ENCODE results near the gene FGD5. TPM values are rescaled to one million over a fixed set of nuclear protein-coding genes. Genes with fewer than 3 reads are reported as not detected.

The FGD5 gene
- total RNA-seq, 3 donors from 2014 or later: 7.3 to 28.2 (median 18.7) TPM

- DNase-seq (ENCODE audit: low spot score in 2 of 2): no peak
These were observed 41.1 kb downstream of the FGD5 start for GRCh38 chr3:14859880-14860279.

GRCh38 chr3:14861031-14861430 lies 42.3 kb downstream of the FGD5 start:
- Histone ChIP-seq H3K4me1 (no peaks in the 10 kb centered on the region), H3K36me3 (no peaks in the 10 kb centered on the region), H3K4me3 (no peak overlapping the region), H3K27me3 (no peaks in the 10 kb centered on the region), H3K9me3 (no peaks in the 10 kb centered on the region), H3K27ac (peak overlapping the region in 1 of 2 donors; percentile 52)
- DNase-seq (ENCODE audit: low spot score in 2 of 2): no peak
- TF ChIP-seq POLR2AphosphoS5 (IDR thresholded peaks at IDR 0.05) (no peak), POLR2A (IDR thresholded peaks at IDR 0.05) (no peak), CTCF (IDR thresholded peaks at IDR 0.05) (no peak)
- intact Hi-C loops (cut with DNase I; ENCODE audit: low total_unique reads): no loop called here

More at GRCh38 chr3:14859880-14860279, 41.1 kb downstream of the FGD5 start:
- TF ChIP-seq POLR2A (IDR thresholded peaks at IDR 0.05) (no peak), POLR2AphosphoS5 (IDR thresholded peaks at IDR 0.05) (no peak), CTCF (IDR thresholded peaks at IDR 0.05) (no peak)
- Histone ChIP-seq H3K4me1 (no peaks in the 10 kb centered on the region), H3K27me3 (no peaks in the 10 kb centered on the region), H3K9me3 (no peaks in the 10 kb centered on the region), H3K27ac (no peak overlapping the region), H3K36me3 (no peaks in the 10 kb centered on the region), H3K4me3 (no peak overlapping the region)
- intact Hi-C loops (cut with DNase I; ENCODE audit: low total_unique reads): no loop called here

GRCh38 chr3:14861446-14862302 lies 42.9 kb downstream of the FGD5 start:
- TF ChIP-seq POLR2AphosphoS5 (IDR thresholded peaks at IDR 0.05) (no peak), POLR2A (IDR thresholded peaks at IDR 0.05) (no peak), CTCF (IDR thresholded peaks at IDR 0.05) (no peak)
- no peak for DNase-seq (ENCODE audit: low spot score in 2 of 2)
- H3K27ac ChIP-seq: peak overlapping the region in 1 of 2 donors; percentile 52
- no peaks in the 10 kb centered on the region for H3K27me3 ChIP-seq
- intact Hi-C loops (cut with DNase I; ENCODE audit: low total_unique reads): no loop called here
- H3K4me3 ChIP-seq: no peak overlapping the region
- no peaks in the 10 kb centered on the region for H3K9me3 ChIP-seq
- no peaks in the 10 kb centered on the region for H3K36me3 ChIP-seq
- H3K4me1 ChIP-seq: no peaks in the 10 kb centered on the region

- Histone ChIP-seq H3K4me1 (no peaks in the 10 kb centered on the region), H3K4me3 (no peak overlapping the region), H3K27ac (peak overlapping the region in 1 of 2 donors; percentile 55), H3K27me3 (no peaks in the 10 kb centered on the region), H3K36me3 (no peaks in the 10 kb centered on the region), H3K9me3 (no peaks in the 10 kb centered on the region)
- no peak for DNase-seq (ENCODE audit: low spot score in 2 of 2)
- TF ChIP-seq POLR2AphosphoS5 (IDR thresholded peaks at IDR 0.05): no peak
- no peak for TF ChIP-seq CTCF (IDR thresholded peaks at IDR 0.05)
- no peak for TF ChIP-seq POLR2A (IDR thresholded peaks at IDR 0.05)
- intact Hi-C loops (cut with DNase I; ENCODE audit: low total_unique reads): no loop called here
These were observed 43.5 kb downstream of the FGD5 start for GRCh38 chr3:14862303-14862660.

- intact Hi-C loops (cut with DNase I; ENCODE audit: low total_unique reads): no loop called here
- TF ChIP-seq CTCF (IDR thresholded peaks at IDR 0.05): no peak
- no peak for TF ChIP-seq POLR2A (IDR thresholded peaks at IDR 0.05)
- no peak for TF ChIP-seq POLR2AphosphoS5 (IDR thresholded peaks at IDR 0.05)
- peak overlapping the region in 1 of 2 donors; percentile 55 for H3K27ac ChIP-seq
- H3K36me3 ChIP-seq: no peaks in the 10 kb centered on the region
- H3K4me3 ChIP-seq: no peak overlapping the region
- H3K9me3 ChIP-seq: no peaks in the 10 kb centered on the region
- DNase-seq (ENCODE audit: low spot score in 2 of 2): no peak
- no peaks in the 10 kb centered on the region for H3K27me3 ChIP-seq
- H3K4me1 ChIP-seq: no peaks in the 10 kb centered on the region
These were observed 44.0 kb downstream of the FGD5 start for GRCh38 chr3:14862661-14863230.
